Right lobe of liver (tissue), 6 donors: Measurements from ENCODE around the gene DENND6A. TPM values are rescaled to one million over a fixed set of nuclear protein-coding genes. Genes with fewer than 3 reads are reported as not detected.

Source experiments
- ATAC-seq, 4 donors: fragments of 200-7000 bp; cut with Tn5 transposase; one replicate each; pipeline ENCODE4 v1.9.1; 2020; ENCODE audit warnings: mild to moderate bottlenecking in 4 of 4, moderate library complexity in 4 of 4
- DNase-seq, 3 donors: peaks; one replicate each; pipeline ENCODE4 v3.0.0-alpha.2; 2020
- H3K27ac ChIP-seq, 3 donors: fragments of 200-600 bp; one replicate each; pipeline ENCODE4 v1.8.0; 2022
- H3K27me3 ChIP-seq, 2 donors: fragments of 200-600 bp; one replicate each; pipeline ENCODE4 v1.8.0; 2022
- H3K36me3 ChIP-seq, 4 donors: fragments of 200-600 bp; sonication (generic) in 1 of 4; one replicate each; pipeline versions ENCODE4 v1.5.1 to v1.8.0; 2017 to 2022; ENCODE audit warnings: control low read depth in 1 of 4
- H3K4me1 ChIP-seq, 4 donors: fragments of 200-600 bp; sonication (generic) in 1 of 4; one replicate each; pipeline versions ENCODE4 v1.5.1 to v1.8.0; 2017 to 2022; ENCODE audit warnings: control low read depth in 1 of 4
- H3K4me3 ChIP-seq, 3 donors: fragments of 200-600 bp; one replicate each; pipeline ENCODE4 v1.8.0; 2022
- H3K9me3 ChIP-seq, 4 donors: fragments of 200-600 bp; sonication (generic) in 1 of 4; one replicate each; pipeline versions ENCODE4 v1.5.1 to v1.8.0; 2017 to 2022; ENCODE audit warnings: control low read depth in 1 of 4
- CTCF ChIP-seq, 4 donors: fragments of 200-600 bp in 3 of 4; fragments of 450-650 bp in 1 of 4; IDR thresholded peaks; one replicate each; pipeline versions ENCODE4 v1.5.1 to v1.8.0; 2016 to 2022; ENCODE audit warnings: antibody characterized with exemption in 4 of 4, mild to moderate bottlenecking in 2 of 4
- POLR2A ChIP-seq: fragments of 450-650 bp; IDR thresholded peaks from one replicate; pipeline ENCODE4 v1.6.1; 2017; ENCODE audit warnings: antibody characterized with exemption, mild to moderate bottlenecking
- WGBS: methylation state at CpG from one replicate; pipeline ENCODE4 v1.1.6; 2018; ENCODE audit warnings: low coverage, low lambda C conversion rate; ENCODE audit not compliant: insufficient coverage; ENCODE audit errors: missing lambda C conversion rate; 5-methylcytosine and 5-hydroxymethylcytosine counted together
- intact Hi-C, 2 donors: fragments of 100-400 bp; cut with DNase I; formaldehyde crosslinking; loops; one replicate each; pipeline versions ENCODE4 v1.11.2 to v1.14.1; 2022
- small RNA-seq, 2 experiments: library from RNA; depleted of rRNA; stranded (forward); fragments of <200 nt; gene quantifications; one replicate each; pipeline ENCODE3, GENCODE V24; 2016
- total RNA-seq, 6 experiments: library from RNA; depleted of rRNA in 2 of 6; stranded (reverse); fragments of >200 nt in 2 of 6; fragmentation: NEBNext Ultra II Directional in 3 of 6; extraction: Animal tissue kit (Norgen Biotek cat#: 25700) in 3 of 6; gene quantifications; one replicate each; pipeline versions ENCODE4 v1.1.0 to v1.2.4, GENCODE V29; 2016 to 2023
- donor health status: DM: no; HTN: yes; CAD: no.
- donor health status: DM: no; HTN: no; CAD: no.
- donor health status: DM: no; HTN: no; CAD: no.
- donor health status: DM: no; HTN: yes; CAD: no.
- donor health status: DM: no; HTN: yes; CAD: no.

DENND6A gene
- total RNA-seq, 6 experiments from 2014 or later: 5.5 to 11.0 (median 9.2) TPM

- TF ChIP-seq CTCF (IDR thresholded peaks at IDR 0.05): no peak
- no peak for TF ChIP-seq POLR2A
- Histone ChIP-seq H3K4me3 (no peak overlapping the region), H3K27ac (no peak overlapping the region), H3K9me3 (no peaks in the 10 kb centered on the region), H3K4me1 (no peaks in the 10 kb centered on the region), H3K27me3 (no peaks in the 10 kb centered on the region), H3K36me3 (peaks cover 6 to 70% (median 29%) of the 10 kb centered on the region in 4 donors)
- 92% methylated on average over 8 of the region's 9 CpGs for WGBS
- ATAC-seq: no peak
- DNase-seq: no peak
- intact Hi-C loops: no loop called here
These were observed 115.1 kb downstream of the DENND6A start for GRCh38 chr3:57577801-57578200.

GRCh38 chr3:57575966-57576626, 116.8 kb downstream of the DENND6A start:
- ATAC-seq (no peak), DNase-seq (no peak)
- no peak overlapping the region for H3K27ac ChIP-seq
- no peaks in the 10 kb centered on the region for H3K4me1 ChIP-seq
- intact Hi-C loops: no loop called here
- 76% methylated on average over 3 of the region's 3 CpGs for WGBS
- no peak for TF ChIP-seq CTCF (IDR thresholded peaks at IDR 0.05)
- no peak for TF ChIP-seq POLR2A
- H3K36me3 ChIP-seq: peaks cover 6 to 76% (median 33%) of the 10 kb centered on the region in 4 donors
- H3K4me3 ChIP-seq: no peak overlapping the region
- no peaks in the 10 kb centered on the region for H3K9me3 ChIP-seq
- H3K27me3 ChIP-seq: no peaks in the 10 kb centered on the region

Small RNA genes within 50 kb of the gene (small RNA-seq; reads per million reads assigned to genes)
- gene RNU6ATAC26P: 0 reads per million in 2 experiments

Other genes starting within 250 kb of the DENND6A start
- gene DNAH12, start 148.7 kb downstream of the DENND6A start, total RNA-seq: under 1 TPM in 5 of 6 experiments, not detected in 1; under 0.01 to 0.29 (median 0.18) TPM
- 10 to 100 TPM; 12.1 to 20.7 (median 14.9) TPM for gene PDE12, start 136.8 kb downstream of the DENND6A start, total RNA-seq
- 100 to 1,000 TPM in 2 of 6 experiments, 10 to 100 TPM in 4; 63.0 to 125 (median 92.7) TPM for gene ARF4, start 95.7 kb downstream of the DENND6A start, total RNA-seq
- gene SLMAP, start 63.2 kb upstream of the DENND6A start, total RNA-seq: 10 to 100 TPM; 21.1 to 34.9 (median 25.1) TPM